IPS-18c (cell line): Measurements from ENCODE around the gene SLC45A1.
"Not testable (repeated sequence)": the region's sequence is repeated elsewhere in the genome, so short reads cannot be mapped to it uniquely, and the experiment has no call there.

Source experiments
- H3K4me3 ChIP-seq: 2 replicates; pipeline ENCODE4 v1.7.0; 2013; ENCODE audit warnings: low read depth, mild to moderate bottlenecking, low read length, moderate library complexity; ENCODE audit not compliant: insufficient read depth
- H3K9me3 ChIP-seq: one replicate; pipeline ENCODE4 v1.6.1; 2013; ENCODE audit warnings: mild to moderate bottlenecking, low read length, moderate library complexity; ENCODE audit not compliant: control insufficient read depth, insufficient read depth

SLC45A1 gene

DNA sequence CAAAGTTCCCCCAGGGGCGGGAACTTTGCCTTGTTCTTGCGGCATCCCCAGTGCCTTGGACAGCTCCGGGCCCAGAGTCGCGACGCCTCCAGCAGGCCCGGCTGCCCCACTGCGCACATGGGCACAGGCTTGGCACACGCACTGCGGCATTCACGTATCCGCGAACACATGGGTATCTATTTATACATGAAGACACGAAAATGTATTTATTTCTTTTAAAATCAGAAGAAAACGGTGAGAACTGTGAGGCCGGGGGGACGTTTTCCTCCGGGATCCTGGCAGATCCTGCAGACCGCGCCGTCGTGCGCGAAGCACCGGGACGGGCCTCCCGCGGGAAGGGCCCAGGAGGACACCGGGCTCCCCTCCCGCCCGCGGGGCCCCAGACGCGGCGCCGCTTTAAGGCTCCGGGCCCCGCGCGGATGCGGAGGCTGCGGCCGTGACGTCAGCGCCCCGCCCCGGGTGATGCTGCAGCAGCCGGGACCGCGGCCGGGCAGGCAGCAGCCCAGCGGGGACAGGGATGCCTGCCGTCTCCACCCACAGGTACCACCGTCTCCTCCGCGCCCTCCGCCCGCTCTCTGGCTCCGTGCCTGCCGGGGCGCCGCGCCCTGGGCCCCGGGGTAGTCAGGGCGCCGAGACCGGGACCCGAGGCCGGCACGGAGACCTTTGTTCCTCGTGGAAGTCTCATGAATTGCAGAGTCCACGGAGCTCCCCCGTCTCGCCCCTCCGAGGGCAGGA, at the start of gene SLC45A1:
SLC45A1 (plus strand) TSS at position 468 of the 735 bp plus-strand sequence. CDS start 6,216 bp downstream, outside the sequence.
- H3K4me3 ChIP-seq: peak within 1 kb of the TSS; percentile 56

DNA sequence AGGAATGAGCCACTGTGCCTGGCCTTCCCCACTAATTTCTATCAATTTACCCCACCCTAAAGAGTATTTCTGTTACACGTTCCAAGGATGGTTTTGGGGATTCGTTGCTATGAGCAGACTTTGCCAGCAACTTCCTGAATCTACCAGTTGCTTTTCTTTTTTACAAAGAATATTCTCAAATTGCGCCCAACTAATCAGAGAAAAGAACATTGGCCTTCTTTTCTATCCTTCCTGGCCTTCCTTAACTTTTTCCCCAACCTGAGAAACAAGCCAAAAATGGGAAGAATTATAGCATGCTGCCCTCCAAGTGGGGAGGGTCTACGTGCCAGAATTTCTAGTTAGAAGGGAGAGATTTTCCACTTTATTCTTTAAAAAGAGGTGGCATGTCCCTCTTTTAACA, 44.9 kb upstream of the SLC45A1 start:
- Histone ChIP-seq H3K9me3 (no peaks in the 10 kb centered on the region), H3K4me3 (no peak overlapping the region)

More for the DNA sequence above, at the start of gene SLC45A1:
- no peaks in the 10 kb centered on the region for H3K9me3 ChIP-seq

DNA sequence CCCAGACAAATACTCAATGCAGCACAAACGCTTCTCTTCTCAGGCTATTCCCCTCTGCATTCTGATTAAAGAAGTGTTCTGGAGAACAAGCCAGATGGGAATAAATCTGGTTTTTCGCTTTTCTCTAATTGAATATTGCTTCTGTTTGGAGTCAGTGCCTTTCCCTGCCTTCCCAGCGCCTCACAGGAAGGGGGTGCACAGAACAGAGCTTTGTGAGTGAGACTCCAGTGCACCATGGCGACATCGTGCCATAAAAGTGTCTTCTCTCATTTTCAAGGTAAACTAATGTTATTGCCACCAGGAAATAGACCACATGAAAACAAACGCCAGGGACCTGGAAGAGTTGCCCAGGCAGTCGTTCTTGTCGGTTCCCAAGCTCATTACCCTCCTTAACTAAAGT, 43.6 kb upstream of the SLC45A1 start:
- Histone ChIP-seq H3K9me3 (no peaks in the 10 kb centered on the region), H3K4me3 (no peak overlapping the region)

- Histone ChIP-seq H3K4me3 (no peak overlapping the region), H3K9me3 (no peaks in the 10 kb centered on the region)
Measured at GRCh38 chr1:8276173-8276914, 41.6 kb upstream of the SLC45A1 start.

GRCh38 chr1:8276932-8277331, 41.0 kb upstream of the SLC45A1 start:
- H3K4me3 ChIP-seq: no peak overlapping the region
- no peaks in the 10 kb centered on the region for H3K9me3 ChIP-seq

DNA sequence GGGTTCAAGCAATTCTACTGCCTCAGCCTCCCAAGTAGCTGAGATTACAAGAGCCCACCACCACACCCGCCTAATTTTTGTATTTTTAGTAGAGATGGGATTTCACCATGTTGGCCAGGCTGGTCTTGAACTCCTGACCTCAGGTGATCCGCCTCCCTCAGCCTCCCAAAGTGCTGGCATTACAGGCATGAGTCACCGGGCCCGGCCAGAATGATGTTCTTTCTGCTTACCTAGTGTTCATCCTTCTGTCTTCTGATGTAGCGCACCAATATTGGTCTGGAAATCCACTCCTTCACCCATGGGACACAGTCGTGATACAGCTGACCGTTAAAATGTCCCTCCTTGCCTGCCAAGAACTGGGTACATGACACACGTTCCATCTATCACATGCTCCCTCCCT, 39.2 kb upstream of the SLC45A1 start:
- H3K4me3 ChIP-seq, H3K9me3 ChIP-seq: not testable (repeated sequence)

- H3K9me3 ChIP-seq: no peaks in the 10 kb centered on the region
- no peak overlapping the region for H3K4me3 ChIP-seq
Measured at GRCh38 chr1:8281843-8282509, 35.9 kb upstream of the SLC45A1 start.

- no peaks in the 10 kb centered on the region for H3K9me3 ChIP-seq
- no peak overlapping the region for H3K4me3 ChIP-seq
Measured at GRCh38 chr1:8283058-8283884, 34.6 kb upstream of the SLC45A1 start.

GRCh38 chr1:8284127-8284526, 33.8 kb upstream of the SLC45A1 start:
- no peaks in the 10 kb centered on the region for H3K9me3 ChIP-seq
- H3K4me3 ChIP-seq: no peak overlapping the region

DNA sequence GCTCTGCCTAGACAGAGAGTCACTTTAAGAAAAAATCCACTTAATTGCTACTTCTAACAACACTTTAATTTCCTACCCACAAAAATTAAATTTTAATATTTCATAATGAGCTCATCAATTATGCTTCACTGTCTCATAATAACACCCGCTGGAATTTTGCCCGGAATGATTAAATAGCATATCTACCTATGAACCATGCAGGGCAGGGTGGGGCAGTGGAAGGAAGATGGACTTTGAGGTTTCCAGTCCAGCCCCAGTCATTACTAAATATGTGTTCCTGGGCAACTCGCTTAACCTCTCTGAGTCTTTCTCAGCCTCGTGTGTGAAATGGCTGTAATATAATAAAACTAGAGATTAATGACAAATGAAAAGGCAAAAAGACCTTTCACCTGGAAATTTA, 32.8 kb upstream of the SLC45A1 start:
- no peaks in the 10 kb centered on the region for H3K9me3 ChIP-seq
- no peak overlapping the region for H3K4me3 ChIP-seq

DNA sequence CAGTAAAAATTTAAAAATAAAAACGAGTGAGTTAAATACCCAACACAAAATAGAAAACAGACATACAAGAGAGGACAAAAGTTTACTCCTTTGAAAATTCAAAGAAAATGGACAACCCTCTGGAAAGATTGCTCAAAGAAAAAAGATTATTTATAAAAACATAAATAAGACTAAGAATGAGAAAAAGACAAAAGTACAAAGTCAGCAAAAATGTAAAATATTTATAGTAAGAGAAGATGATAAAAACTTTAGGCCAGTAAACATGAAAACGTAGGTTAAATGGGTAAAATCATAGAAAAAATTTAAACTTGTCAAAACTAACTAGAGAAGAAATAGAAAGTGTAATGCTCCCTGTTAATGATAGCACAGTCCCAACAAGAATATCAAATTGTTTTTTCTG, 31.9 kb upstream of the SLC45A1 start:
- no peak overlapping the region for H3K4me3 ChIP-seq
- H3K9me3 ChIP-seq: no peaks in the 10 kb centered on the region

DNA sequence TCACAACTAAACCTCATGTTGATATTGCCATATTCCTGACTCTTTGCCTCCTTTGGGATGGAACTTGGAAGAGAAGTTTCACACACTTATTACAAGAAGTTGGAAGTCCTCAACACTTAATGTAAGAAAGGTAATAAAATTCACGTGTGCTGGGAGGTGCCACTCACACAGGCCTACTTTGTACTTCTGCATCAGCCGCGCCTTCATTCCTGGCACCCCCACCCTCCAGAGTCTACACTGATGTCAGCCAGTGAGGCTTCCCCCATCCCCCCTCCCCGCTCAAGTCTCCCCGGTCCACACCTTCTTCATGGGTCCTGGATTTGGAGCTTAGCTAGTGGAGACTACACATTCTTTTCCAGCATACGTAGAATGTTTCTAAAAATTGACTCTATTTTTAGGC, 24.8 kb upstream of the SLC45A1 start:
- no peaks in the 10 kb centered on the region for H3K9me3 ChIP-seq
- H3K4me3 ChIP-seq: no peak overlapping the region

- H3K9me3 ChIP-seq: no peaks in the 10 kb centered on the region
- H3K4me3 ChIP-seq: no peak overlapping the region
Measured at GRCh38 chr1:8293641-8294169, 24.2 kb upstream of the SLC45A1 start.

GRCh38 chr1:8294170-8294697, 23.7 kb upstream of the SLC45A1 start:
- Histone ChIP-seq H3K4me3 (no peak overlapping the region), H3K9me3 (no peaks in the 10 kb centered on the region)

GRCh38 chr1:8297245-8297644, 20.7 kb upstream of the SLC45A1 start:
- no peaks in the 10 kb centered on the region for H3K9me3 ChIP-seq
- H3K4me3 ChIP-seq: no peak overlapping the region

DNA sequence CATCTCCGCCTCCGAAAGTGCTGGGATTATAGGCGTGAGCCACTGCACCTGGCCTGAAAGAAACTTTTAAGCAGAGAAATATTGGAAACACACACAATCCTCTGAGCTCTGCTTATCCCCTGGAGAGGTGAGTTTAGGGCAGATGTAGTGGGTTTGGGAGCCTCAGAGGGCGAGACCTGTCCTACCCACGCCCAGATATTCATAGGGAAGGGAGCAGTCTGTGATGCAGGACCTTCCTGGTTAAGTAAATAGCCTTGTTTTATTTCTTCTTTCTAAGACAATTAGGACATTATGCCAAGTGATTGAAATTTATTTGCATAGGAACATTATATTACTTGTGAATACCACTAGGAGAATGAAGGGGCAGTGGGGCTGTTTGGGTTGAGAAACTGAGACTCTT, 18.0 kb upstream of the SLC45A1 start:
- Histone ChIP-seq H3K9me3 (no peaks in the 10 kb centered on the region), H3K4me3 (no peak overlapping the region)
